ENCODE results near the gene FREM2. TPM values are rescaled to one million over a fixed set of nuclear protein-coding genes. Genes with fewer than 3 reads are reported as not detected.

FREM2 gene
- total RNA-seq, 1 experiment from 2014 or later: 0.05 TPM

DNA sequence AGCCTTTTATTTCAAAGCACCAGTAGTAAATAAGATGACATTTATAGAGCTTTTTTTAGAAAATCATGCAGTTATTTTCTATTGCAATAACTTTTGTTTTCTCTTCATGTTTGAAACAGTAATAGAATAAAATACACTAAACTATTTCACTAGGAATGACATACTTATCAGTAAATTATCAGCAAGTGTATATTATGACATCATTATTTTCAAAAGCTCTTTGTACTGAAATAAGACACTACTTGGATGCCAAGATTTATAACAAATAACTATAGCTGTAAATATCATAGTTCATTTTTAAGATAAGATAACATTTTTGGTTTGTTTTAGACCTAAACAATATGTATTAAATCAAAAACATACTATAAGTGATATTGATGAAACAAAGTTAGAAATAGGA, 246.9 kb downstream of the FREM2 start:
- peaks cover 19% of the 10 kb centered on the region for H3K27me3 ChIP-seq (ENCODE audit: insufficient read depth, low read length)
- no peaks in the 10 kb centered on the region for H3K4me1 ChIP-seq (ENCODE audit: control insufficient read depth in 1 of 2, insufficient read depth in 2 of 2, low read length in 2 of 2)
- H3K9me2 ChIP-seq (ENCODE audit: insufficient read depth): no peaks in the 10 kb centered on the region
- H2AFZ ChIP-seq (ENCODE audit: low read depth, low read length, poor library complexity, severe bottlenecking): no peak overlapping the region
- H3K9me3 ChIP-seq (ENCODE audit: control insufficient read depth in 1 of 2, insufficient read depth in 1 of 2, low read depth in 1 of 2, low read length in 2 of 2): no peaks in the 10 kb centered on the region
- intact Hi-C loops (cut with micrococcal nuclease): no loop called here
- ChIA-PET POLR2A (no interaction called here), RAD21 (ENCODE audit: low non-redundant PET in 1 of 2, low total read pairs in 2 of 2, uncharacterized antibody in 2 of 2, unreplicated experiment in 2 of 2) (no interaction called here), CTCF (interaction anchor here (0.6 kb wide), 1 partner anchor 1934 kb away, joined by 3 read pairs; no protein-coding TSS in a partner anchor)
- no peak overlapping the region for H3K27ac ChIP-seq (ENCODE audit: low read depth, low read length)
- H3K9ac ChIP-seq (ENCODE audit: low read length): no peak overlapping the region
- ATAC-seq (no peak), DNase-seq (ENCODE audit: low read depth, low spot score) (no peak)
- TF ChIP-seq POLR2A (IDR thresholded peaks at IDR 0.05; ENCODE audit: borderline replicate concordance, extremely low read depth, insufficient read depth, insufficient read length) (no peak), MAX (IDR thresholded peaks at IDR 0.05) (no peak), ATF3 (IDR thresholded peaks at IDR 0.05) (no peak), SP1 (IDR thresholded peaks at IDR 0.05; ENCODE audit: low read depth) (no peak), SIN3A (IDR thresholded peaks at IDR 0.05; ENCODE audit: low read depth) (no peak), POLR2AphosphoS5 (IDR thresholded peaks at IDR 0.05; ENCODE audit: low read depth, low read length) (no peak), ZFX (IDR thresholded peaks at IDR 0.05) (no peak), EGR1 (IDR thresholded peaks at IDR 0.05; ENCODE audit: low read depth) (no peak), ZNF274 (IDR thresholded peaks at IDR 0.05; ENCODE audit: low read depth, low read length) (no peak), ELF1 (IDR thresholded peaks at IDR 0.05; ENCODE audit: borderline replicate concordance, low read depth) (no peak)
- no peak overlapping the region for H3K4me2 ChIP-seq (ENCODE audit: low read length)
- no peak overlapping the region for H3K4me3 ChIP-seq (replicated peaks in 1 of 2; ENCODE audit: low read depth in 1 of 2, low read length in 2 of 2)
- H3K36me3 ChIP-seq (ENCODE audit: control insufficient read depth in 1 of 2, insufficient read depth in 2 of 2, low read length in 2 of 2): no peaks in the 10 kb centered on the region
- no peaks in the 10 kb centered on the region for H4K20me1 ChIP-seq (ENCODE audit: insufficient read depth)
- BruUV-seq (replicated peaks): no TSS peak
- no peaks in the 10 kb centered on the region for H3K79me2 ChIP-seq (ENCODE audit: insufficient read depth, low read length)

All from HCT116 (cell line).